Epithelial cell of proximal tubule (primary cell): Measurements from ENCODE around the gene CRABP2. TPM values are rescaled to one million over a fixed set of nuclear protein-coding genes. Genes with fewer than 3 reads are reported as not detected.

Experiments used
- DNase-seq: peaks from one replicate; pipeline ENCODE4 v3.0.0-alpha.2; 2011; ENCODE audit warnings: low read depth
- H3K4me3 ChIP-seq: 2 replicates; pipeline ENCODE4 v1.5.1; 2011; ENCODE audit warnings: low read depth, mild to moderate bottlenecking, low read length
- total RNA-seq: library from RNA; depleted of rRNA; stranded (reverse); fragments of >200 nt; gene quantifications from 2 replicates; pipeline ENCODE4 v1.2.3, GENCODE V29; 2015
- TF ChIP-seq, protein P1 (sequence below): conservative IDR thresholded peaks from 2 replicates; pipeline ENCODE4 v1.5.1; 2012; ENCODE audit warnings: low read depth, mild to moderate bottlenecking, low read length

Gene CRABP2
- total RNA-seq, 1 donor from 2014 or later: 77.1 TPM

DNA sequence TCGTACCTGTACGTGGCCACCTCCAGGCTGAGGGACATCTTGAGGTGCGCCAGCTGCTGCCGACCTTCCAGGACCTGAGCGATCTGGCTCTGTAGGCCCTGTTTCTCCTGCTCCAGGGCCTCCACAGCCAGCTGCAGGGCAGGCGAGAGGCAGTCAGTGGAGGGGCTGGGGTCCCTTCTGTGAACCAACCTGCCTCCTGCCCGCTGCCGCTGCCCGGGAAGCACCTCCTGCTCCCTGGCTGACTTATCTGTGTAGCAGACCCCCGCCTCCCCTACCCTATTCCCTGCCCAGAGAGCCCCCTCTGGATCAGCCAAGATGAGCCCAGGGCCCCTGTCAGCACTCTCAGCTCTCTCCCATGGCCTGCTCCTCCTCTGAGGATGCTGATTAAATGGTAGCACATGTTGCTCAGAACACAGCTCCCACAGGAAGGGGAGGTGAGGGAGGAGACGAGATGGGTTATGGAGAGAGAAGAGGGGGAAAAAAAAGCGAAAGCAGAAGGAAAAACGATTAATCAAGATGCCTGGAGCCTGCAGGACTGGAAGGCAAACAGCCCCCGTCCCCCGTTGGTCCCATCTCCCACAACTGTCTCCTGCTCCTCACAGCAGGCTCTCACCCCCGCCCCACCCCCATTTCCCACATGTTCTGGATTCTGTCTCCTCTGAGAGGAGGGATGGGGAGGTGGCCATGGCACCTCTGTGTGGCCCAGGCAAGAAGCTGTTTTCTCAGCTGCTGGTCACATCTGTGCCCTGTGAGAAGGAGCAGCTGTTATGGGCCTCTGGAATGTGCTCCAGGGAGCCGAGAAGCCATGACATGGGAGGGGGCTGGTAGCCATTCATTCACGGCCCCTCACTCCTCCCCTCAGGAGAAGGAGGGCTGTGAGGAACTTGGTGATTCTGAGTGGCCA is 29.9 kb downstream of the CRABP2 start:
- H3K4me3 ChIP-seq: no peak overlapping the region
- DNase-seq: no peak
- TF ChIP-seq, protein P1, sequence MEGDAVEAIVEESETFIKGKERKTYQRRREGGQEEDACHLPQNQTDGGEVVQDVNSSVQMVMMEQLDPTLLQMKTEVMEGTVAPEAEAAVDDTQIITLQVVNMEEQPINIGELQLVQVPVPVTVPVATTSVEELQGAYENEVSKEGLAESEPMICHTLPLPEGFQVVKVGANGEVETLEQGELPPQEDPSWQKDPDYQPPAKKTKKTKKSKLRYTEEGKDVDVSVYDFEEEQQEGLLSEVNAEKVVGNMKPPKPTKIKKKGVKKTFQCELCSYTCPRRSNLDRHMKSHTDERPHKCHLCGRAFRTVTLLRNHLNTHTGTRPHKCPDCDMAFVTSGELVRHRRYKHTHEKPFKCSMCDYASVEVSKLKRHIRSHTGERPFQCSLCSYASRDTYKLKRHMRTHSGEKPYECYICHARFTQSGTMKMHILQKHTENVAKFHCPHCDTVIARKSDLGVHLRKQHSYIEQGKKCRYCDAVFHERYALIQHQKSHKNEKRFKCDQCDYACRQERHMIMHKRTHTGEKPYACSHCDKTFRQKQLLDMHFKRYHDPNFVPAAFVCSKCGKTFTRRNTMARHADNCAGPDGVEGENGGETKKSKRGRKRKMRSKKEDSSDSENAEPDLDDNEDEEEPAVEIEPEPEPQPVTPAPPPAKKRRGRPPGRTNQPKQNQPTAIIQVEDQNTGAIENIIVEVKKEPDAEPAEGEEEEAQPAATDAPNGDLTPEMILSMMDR: no peak

- TF ChIP-seq, protein P1: no peak
- H3K4me3 ChIP-seq: no peak overlapping the region
- no peak for DNase-seq
Observed at GRCh38 chr1:156673387-156674121, 31.8 kb downstream of the CRABP2 start.

DNA sequence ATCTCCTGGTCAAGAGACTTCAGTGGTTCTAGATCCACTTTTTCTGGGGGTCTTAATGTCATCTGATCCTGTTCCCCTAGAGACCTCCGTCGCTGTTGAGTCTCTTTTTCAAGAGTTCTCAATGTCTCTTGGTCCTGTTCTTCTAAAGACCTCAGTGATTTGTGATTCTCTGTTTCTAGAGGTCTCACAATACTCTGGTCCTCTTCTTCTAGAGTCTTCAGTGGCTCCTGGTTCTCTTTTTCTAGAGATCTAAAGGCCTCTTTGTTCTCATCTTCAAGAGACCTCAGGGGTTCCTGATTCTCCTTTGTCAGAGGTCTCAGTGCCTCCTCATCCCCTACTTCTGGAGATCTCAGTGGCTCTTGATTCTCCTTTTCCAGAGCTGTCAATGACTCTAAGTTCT is 33.6 kb downstream of the CRABP2 start:
- TF ChIP-seq, protein P1: no peak
- H3K4me3 ChIP-seq: no peak overlapping the region
- DNase-seq: no peak

DNA sequence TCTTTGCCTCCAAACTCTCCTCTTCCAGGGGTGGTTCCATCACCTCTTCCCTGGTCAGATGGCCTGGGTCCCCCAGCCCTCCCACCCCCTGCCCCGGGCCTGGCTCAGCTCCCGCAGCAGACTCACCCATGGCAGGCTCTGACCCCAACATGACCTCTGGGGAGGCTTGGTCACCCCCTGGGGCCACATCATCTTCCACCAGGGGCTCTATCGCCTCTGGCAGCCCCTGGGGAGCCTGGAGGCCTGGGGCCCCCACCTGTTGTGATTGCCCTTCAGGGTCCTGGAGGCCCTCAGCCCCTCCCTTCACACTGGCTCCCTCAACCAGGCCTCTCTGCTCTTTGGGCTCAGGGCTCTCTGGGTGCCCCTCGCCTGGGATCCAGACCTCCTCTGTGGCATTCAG is 34.6 kb downstream of the CRABP2 start:
- no peak for DNase-seq
- TF ChIP-seq, protein P1: no peak
- no peak overlapping the region for H3K4me3 ChIP-seq

DNA sequence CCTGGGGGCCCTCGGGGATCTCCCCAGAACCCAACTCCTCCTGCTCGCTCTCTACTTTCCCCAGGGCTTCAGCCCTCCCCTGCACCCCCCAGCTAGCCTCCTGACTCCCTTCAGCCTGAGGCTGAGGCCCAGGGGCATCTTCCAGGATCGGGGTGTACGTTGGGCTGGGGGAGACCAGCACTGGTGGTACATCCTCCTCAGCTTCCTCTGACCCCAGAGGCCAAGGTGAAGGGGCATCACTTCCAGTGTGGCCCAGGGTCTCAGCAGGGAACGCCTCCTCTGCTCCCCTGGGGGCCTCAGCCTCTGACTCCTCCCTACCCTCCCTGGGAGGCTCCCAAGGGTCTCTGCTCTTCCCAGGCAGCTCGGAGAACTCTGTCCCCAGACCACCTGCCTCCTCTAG is 35.0 kb downstream of the CRABP2 start:
- no peak for DNase-seq
- TF ChIP-seq, protein P1: no peak
- no peak overlapping the region for H3K4me3 ChIP-seq

DNA sequence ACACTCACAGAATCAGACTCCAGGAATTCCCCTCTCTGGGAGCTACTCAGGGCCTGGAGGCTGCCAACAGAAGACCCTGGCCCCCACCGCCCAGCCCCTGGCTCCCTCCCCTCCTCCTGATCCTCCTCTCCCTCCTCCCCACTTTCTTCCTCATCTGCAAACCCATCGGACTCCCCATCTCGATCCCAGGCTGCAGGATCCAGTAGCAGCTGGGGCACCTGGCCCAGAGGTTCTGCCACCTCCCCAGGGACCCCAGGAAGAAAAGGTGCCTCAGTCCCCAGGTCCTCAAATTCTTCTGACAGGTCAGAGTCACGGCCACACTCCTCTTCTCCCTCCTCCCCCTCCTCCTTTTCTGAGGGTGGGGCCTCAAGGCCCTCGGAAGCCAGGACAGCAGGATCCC is 35.6 kb downstream of the CRABP2 start:
- no peak overlapping the region for H3K4me3 ChIP-seq
- TF ChIP-seq, protein P1: no peak
- no peak for DNase-seq
